ENCODE measurements around the gene CCDC102B. TPM values are rescaled to one million over a fixed set of nuclear protein-coding genes. Genes with fewer than 3 reads are reported as not detected.
"Not testable (repeated sequence)": the region's sequence is repeated elsewhere in the genome, so short reads cannot be mapped to it uniquely, and the experiment has no call there.

The CCDC102B gene
- total RNA-seq, 1 experiment from 2014 or later = 3.1 TPM

DNA sequence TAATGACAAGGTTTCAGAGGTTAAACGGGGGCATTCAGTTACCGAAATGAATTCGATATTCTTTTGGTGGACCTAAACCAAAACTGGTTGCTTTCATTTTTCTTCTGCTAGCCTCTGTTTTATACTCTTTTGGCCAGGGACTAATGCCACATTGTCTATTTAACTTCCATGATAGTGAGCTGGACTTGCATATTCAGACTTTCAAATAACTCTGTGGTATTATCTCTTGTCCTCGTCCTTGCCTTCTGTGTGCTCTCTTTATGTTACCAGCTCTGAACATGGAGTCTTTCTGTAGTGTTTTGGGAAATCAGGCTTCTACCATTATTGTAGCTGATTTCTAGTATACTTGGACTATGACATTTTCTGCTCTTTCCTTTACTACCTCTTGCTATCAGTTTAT is 75.1 kb downstream of the CCDC102B start (continued):
- TF ChIP-seq, protein P1, sequence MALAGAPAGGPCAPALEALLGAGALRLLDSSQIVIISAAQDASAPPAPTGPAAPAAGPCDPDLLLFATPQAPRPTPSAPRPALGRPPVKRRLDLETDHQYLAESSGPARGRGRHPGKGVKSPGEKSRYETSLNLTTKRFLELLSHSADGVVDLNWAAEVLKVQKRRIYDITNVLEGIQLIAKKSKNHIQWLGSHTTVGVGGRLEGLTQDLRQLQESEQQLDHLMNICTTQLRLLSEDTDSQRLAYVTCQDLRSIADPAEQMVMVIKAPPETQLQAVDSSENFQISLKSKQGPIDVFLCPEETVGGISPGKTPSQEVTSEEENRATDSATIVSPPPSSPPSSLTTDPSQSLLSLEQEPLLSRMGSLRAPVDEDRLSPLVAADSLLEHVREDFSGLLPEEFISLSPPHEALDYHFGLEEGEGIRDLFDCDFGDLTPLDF (CRISPR knock-in tag; IDR thresholded peaks at IDR 0.05) = no peak
- TF ChIP-seq, protein P2, sequence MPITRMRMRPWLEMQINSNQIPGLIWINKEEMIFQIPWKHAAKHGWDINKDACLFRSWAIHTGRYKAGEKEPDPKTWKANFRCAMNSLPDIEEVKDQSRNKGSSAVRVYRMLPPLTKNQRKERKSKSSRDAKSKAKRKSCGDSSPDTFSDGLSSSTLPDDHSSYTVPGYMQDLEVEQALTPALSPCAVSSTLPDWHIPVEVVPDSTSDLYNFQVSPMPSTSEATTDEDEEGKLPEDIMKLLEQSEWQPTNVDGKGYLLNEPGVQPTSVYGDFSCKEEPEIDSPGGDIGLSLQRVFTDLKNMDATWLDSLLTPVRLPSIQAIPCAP (CRISPR knock-in tag; IDR thresholded peaks at IDR 0.05) = no peak
- TF ChIP-seq, protein P3, sequence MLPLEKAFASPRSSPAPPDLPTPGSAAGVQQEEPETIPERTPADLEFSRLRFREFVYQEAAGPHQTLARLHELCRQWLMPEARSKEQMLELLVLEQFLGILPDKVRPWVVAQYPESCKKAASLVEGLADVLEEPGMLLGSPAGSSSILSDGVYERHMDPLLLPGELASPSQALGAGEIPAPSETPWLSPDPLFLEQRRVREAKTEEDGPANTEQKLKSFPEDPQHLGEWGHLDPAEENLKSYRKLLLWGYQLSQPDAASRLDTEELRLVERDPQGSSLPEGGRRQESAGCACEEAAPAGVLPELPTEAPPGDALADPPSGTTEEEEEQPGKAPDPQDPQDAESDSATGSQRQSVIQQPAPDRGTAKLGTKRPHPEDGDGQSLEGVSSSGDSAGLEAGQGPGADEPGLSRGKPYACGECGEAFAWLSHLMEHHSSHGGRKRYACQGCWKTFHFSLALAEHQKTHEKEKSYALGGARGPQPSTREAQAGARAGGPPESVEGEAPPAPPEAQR (CRISPR knock-in tag; IDR thresholded peaks at IDR 0.05) = no peak
- TF ChIP-seq ZNF396 (CRISPR knock-in tag; IDR thresholded peaks at IDR 0.05; ENCODE audit: borderline replicate concordance) (no peak), GTF2I (CRISPR knock-in tag; conservative IDR thresholded peaks at IDR 0.05) (no peak), MYBL2 (CRISPR knock-in tag; IDR thresholded peaks at IDR 0.05) (no peak)
- TF ChIP-seq, protein P4, sequence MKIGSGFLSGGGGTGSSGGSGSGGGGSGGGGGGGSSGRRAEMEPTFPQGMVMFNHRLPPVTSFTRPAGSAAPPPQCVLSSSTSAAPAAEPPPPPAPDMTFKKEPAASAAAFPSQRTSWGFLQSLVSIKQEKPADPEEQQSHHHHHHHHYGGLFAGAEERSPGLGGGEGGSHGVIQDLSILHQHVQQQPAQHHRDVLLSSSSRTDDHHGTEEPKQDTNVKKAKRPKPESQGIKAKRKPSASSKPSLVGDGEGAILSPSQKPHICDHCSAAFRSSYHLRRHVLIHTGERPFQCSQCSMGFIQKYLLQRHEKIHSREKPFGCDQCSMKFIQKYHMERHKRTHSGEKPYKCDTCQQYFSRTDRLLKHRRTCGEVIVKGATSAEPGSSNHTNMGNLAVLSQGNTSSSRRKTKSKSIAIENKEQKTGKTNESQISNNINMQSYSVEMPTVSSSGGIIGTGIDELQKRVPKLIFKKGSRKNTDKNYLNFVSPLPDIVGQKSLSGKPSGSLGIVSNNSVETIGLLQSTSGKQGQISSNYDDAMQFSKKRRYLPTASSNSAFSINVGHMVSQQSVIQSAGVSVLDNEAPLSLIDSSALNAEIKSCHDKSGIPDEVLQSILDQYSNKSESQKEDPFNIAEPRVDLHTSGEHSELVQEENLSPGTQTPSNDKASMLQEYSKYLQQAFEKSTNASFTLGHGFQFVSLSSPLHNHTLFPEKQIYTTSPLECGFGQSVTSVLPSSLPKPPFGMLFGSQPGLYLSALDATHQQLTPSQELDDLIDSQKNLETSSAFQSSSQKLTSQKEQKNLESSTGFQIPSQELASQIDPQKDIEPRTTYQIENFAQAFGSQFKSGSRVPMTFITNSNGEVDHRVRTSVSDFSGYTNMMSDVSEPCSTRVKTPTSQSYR (CRISPR knock-in tag; IDR thresholded peaks at IDR 0.05) = no peak

DNA sequence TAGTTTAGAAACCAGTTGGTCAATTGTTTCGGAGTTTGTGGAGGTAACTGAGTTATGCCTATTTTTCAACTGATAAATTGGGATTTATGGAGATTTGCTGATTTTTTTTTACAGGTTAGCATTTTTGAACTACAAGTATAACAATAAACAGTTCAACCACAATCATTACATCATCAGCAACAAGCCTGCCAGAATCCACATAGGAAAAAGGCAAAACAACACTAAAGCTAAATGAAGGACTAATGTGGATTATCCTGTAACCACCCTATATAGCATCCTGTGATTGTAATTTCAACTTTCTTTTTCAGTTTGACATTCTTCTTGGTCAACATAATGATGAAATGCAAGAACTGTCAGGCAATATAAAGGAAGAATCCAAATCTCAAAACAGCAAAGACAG is 76.5 kb downstream of the CCDC102B start:
- no peak overlapping the region for H3K4me3 Mint-ChIP-seq
- ChIA-PET CTCF (no interaction called here), POLR2A (interaction anchor here (0.9 kb wide), 1 partner anchor 118 kb away, joined by 3 read pairs; no protein-coding TSS in a partner anchor)
- DNase-seq (ENCODE audit: low spot score) (no peak), ATAC-seq (no peak)
- peaks cover 8% of the 10 kb centered on the region; the same call in 1 of the 2 replicates for H3K36me3 Mint-ChIP-seq
- H3K4me1 Mint-ChIP-seq = no peaks in the 10 kb centered on the region
- peaks cover 10% of the 10 kb centered on the region for H3K9me3 Mint-ChIP-seq
- H3K27me3 Mint-ChIP-seq (ENCODE audit: low read depth) = no peaks in the 10 kb centered on the region
- no peak overlapping the region for H3K27ac Mint-ChIP-seq
- TF ChIP-seq ESRRA (CRISPR knock-in tag; IDR thresholded peaks at IDR 0.05; ENCODE audit: borderline replicate concordance) = no peak
- no peak for TF ChIP-seq SMAD3 (CRISPR knock-in tag; IDR thresholded peaks at IDR 0.05; ENCODE audit: borderline replicate concordance)
- TF ChIP-seq, protein P5, sequence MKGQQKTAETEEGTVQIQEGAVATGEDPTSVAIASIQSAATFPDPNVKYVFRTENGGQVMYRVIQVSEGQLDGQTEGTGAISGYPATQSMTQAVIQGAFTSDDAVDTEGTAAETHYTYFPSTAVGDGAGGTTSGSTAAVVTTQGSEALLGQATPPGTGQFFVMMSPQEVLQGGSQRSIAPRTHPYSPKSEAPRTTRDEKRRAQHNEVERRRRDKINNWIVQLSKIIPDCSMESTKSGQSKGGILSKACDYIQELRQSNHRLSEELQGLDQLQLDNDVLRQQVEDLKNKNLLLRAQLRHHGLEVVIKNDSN (CRISPR knock-in tag; IDR thresholded peaks at IDR 0.05) = no peak
- TF ChIP-seq JUN (CRISPR knock-in tag; IDR thresholded peaks at IDR 0.05) = no peak
- no peak for TF ChIP-seq SP1 (CRISPR knock-in tag; conservative IDR thresholded peaks at IDR 0.05)
- TF ChIP-seq GTF2I (CRISPR knock-in tag; conservative IDR thresholded peaks at IDR 0.05) = no peak
- TF ChIP-seq NFE2L1 (CRISPR knock-in tag; IDR thresholded peaks at IDR 0.05) = no peak

DNA sequence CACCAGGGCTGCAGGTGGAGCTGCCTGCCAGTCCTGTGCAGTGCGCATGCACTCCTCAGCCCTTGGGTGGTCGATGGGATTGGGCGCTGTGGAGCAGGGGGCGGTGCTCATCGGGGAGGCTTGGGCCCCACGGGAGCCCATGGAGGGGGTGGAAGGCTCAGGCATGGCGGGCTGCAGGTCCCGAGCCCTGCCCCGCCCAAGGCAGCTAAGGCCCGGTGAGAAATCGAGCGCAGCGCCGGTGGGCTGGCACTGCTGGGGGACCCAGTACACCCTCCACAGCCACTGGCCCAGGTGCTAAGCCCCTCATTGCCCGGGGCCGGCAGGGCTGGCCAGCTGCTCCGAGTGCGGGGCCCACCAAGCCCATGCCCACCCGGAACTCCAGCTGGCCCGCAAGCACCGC is 82.1 kb downstream of the CCDC102B start:
- H3K4me1 Mint-ChIP-seq; H3K27me3 Mint-ChIP-seq (ENCODE audit: low read depth); POLR2A ChIA-PET; ATAC-seq; H3K27ac Mint-ChIP-seq; CTCF ChIA-PET; DNase-seq (ENCODE audit: low spot score); H3K4me3 Mint-ChIP-seq: not testable (repeated sequence)
- Mint-ChIP-seq H3K9me3 (peaks cover 19% of the 10 kb centered on the region), H3K36me3 (peaks cover 11% of the 10 kb centered on the region; the same call in 1 of the 2 replicates)

DNA sequence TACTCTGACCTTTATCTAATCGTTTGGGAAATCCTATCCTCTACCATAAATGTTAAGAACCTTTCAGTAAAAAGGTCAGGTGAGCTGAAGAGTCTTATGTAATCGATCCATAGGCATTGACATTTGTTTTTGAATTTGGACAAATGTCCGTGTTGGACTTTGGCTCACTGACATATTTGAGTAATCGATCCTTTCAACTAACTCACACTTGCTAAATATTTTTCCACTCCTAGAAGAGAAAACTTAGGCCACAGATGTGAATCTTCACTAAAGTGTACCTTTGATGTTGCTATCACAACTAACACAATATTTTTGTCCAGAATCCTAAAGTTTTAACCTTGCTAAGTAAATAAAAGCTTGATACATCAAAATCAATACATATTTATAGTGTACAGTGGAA is 89.5 kb downstream of the CCDC102B start:
- Mint-ChIP-seq H3K4me1 (no peaks in the 10 kb centered on the region), H3K27me3 (ENCODE audit: low read depth) (no peaks in the 10 kb centered on the region), H3K9me3 (no peaks in the 10 kb centered on the region), H3K36me3 (no peaks in the 10 kb centered on the region), H3K27ac (no peak overlapping the region), H3K4me3 (no peak overlapping the region)
- CTCF ChIA-PET = no interaction called here
- POLR2A ChIA-PET = no interaction called here
- no peak for DNase-seq (ENCODE audit: low spot score)
- ATAC-seq = no peak
- TF ChIP-seq, protein P6, sequence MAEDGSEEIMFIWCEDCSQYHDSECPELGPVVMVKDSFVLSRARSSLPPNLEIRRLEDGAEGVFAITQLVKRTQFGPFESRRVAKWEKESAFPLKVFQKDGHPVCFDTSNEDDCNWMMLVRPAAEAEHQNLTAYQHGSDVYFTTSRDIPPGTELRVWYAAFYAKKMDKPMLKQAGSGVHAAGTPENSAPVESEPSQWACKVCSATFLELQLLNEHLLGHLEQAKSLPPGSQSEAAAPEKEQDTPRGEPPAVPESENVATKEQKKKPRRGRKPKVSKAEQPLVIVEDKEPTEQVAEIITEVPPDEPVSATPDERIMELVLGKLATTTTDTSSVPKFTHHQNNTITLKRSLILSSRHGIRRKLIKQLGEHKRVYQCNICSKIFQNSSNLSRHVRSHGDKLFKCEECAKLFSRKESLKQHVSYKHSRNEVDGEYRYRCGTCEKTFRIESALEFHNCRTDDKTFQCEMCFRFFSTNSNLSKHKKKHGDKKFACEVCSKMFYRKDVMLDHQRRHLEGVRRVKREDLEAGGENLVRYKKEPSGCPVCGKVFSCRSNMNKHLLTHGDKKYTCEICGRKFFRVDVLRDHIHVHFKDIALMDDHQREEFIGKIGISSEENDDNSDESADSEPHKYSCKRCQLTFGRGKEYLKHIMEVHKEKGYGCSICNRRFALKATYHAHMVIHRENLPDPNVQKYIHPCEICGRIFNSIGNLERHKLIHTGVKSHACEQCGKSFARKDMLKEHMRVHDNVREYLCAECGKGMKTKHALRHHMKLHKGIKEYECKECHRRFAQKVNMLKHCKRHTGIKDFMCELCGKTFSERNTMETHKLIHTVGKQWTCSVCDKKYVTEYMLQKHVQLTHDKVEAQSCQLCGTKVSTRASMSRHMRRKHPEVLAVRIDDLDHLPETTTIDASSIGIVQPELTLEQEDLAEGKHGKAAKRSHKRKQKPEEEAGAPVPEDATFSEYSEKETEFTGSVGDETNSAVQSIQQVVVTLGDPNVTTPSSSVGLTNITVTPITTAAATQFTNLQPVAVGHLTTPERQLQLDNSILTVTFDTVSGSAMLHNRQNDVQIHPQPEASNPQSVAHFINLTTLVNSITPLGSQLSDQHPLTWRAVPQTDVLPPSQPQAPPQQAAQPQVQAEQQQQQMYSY (CRISPR knock-in tag; IDR thresholded peaks at IDR 0.05) = no peak
- TF ChIP-seq FOXJ3 (CRISPR knock-in tag; IDR thresholded peaks at IDR 0.05; ENCODE audit: borderline replicate concordance) = no peak
- TF ChIP-seq, protein P4 (CRISPR knock-in tag; IDR thresholded peaks at IDR 0.05) = no peak
- TF ChIP-seq ZNF317 (CRISPR knock-in tag; IDR thresholded peaks at IDR 0.05; ENCODE audit: borderline replicate concordance, low read depth) = no peak

Data from WTC11 (cell line).